Activated CD4-positive, alpha-beta T cell treated with anti-CD3 and anti-CD28 coated beads, Interleukin-2, amount 50 U/mL, for 24 hours (primary cell): ENCODE results near the gene RFX4.

Experiments used
- DNase-seq, 2 donors: peaks; one replicate each; pipeline ENCODE4 v3.0.0-alpha.2; 2020; ENCODE audit warnings: low read depth in 1 of 2, low spot score in 1 of 2

The RFX4 gene

GRCh38 chr12:106582641-106583230 lies at the start of gene RFX4:
Gene RFX4 (plus strand): TSS chr12:106583004. CDS start chr12:106583321, 317 bp downstream.
- no peak for DNase-seq

- DNase-seq = no peak
These were observed 41.6 kb upstream of the RFX4 start for GRCh38 chr12:106541201-106541600.

GRCh38 chr12:106551410-106551809 lies 31.4 kb upstream of the RFX4 start:
- no peak for DNase-seq

DNA sequence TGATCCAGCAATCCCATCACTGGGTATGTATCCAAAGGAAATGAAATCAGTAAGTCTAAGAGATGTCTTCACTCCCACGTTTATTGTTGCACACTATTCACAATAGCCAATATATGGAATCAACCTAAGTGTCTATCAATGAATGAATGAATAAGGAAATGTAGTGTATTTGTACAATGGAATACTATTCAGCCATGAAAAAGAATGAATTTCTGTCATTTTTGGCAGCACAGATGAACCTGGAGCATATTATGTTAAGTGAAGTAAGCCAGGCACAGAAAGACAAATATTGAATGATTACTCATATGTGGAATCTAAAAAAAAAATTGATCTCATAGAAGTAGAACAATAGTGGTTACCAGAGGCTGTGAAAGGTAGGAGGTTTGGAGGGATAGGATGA lies 30.6 kb upstream of the RFX4 start:
- DNase-seq = no peak

DNA sequence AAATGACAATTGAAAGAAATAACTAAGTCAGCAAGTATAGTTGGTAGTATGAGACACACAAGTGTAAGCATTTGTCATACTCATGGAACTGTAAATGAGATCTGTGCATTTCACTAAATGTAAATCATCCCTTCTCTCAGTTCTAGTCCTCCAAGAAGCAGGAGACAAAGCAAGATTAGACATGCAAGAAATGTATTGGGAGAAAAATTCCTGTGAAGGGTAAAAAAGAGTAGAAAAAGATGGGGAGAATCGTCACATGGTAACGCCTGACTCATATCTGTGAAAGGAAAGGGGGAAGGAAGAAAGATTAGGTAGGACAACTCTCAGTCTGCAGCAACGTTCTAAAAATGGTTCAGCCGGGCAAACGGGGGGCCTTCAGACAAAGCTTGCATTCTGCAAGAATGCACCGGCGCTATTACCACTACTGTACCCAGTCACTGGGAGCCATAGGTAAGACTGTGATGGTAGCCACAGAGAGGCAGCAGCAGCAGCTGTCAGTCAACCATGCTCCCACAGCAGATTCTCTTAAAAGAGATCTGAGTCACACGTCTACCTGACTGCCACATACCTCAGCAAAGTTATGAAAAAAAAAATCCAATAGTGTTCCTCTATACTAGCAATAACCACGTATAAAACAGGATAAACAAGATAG lies 18.0 kb upstream of the RFX4 start:
- DNase-seq = no peak

GRCh38 chr12:106566771-106567170 lies 16.0 kb upstream of the RFX4 start:
- DNase-seq = no peak

DNA sequence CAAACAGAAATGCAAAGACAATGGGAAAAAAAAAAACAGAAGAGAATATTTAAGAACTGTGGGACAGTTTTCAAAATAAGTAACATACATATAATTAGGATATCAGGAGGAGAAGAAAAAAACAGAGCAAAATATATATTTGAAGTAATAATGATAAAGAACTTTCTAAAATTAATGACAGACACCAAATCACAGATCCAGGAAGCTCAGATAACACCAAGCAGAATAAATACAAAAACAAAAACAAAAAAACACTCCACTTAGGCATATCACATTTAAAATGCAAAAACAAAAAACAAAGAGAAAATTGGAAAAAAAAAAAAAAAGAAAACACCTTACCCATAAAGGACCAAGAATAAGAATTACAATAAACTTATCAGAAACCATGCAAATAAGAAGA lies 9.6 kb upstream of the RFX4 start:
- DNase-seq = no peak

GRCh38 chr12:106576848-106577247 lies 6.0 kb upstream of the RFX4 start:
- DNase-seq = no peak

- no peak for DNase-seq
These were observed 1.9 kb upstream of the RFX4 start for GRCh38 chr12:106580671-106581508.

DNA sequence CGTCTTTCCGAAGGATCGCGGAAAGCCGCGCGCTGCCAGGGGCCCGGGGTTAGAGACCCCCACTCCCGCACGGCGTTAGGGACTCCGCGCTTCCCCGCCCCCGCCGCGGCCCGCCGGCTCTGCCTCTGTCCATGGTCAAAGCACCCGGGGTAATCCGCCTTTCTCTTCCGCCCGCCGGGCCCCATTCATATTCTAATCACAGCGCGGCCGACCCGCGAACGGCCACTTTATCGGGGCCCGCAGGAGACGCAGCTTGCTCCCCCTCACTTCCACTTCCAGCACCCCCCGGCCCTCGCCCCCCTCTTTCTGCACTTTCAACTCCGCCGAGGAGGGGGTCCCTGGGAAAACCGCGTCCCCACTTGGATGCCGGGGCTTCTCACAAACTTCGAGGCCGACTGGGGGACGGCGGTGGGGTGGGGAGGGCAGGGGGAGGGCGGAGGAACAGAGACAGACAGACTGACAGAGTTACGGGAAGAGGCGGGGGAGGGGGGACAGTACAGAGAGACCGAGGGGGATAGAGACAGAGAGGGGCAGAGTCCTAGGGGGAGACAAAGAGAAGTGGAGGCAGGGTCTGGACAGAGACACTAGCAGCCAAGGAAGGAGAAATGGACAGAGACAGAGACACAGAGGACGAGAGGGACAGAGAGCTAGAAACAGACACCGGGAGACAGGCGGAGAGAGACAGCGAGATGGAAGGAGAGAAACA lies 1.1 kb upstream of the RFX4 start:
- no peak for DNase-seq

DNA sequence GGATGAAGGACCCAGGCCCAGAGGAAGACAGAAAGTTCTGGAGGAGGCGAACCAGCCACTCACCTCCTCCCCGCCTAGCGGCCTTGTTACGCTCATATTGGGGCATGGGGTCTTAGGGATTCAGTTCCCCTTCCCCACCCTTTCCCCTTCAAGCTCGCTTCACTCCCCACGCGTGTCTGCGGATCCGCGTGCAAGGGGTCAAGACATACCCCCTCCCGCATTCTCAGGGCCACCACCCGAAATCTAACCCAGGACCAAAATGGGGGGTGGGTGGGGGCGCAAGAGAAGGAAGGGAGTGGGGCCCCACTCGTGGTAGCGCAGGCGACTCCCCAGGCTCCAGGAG lies 584 bp upstream of the RFX4 start:
- no peak for DNase-seq

- no peak for DNase-seq
These were observed 669 bp downstream of the RFX4 start for GRCh38 chr12:106583242-106584103.

DNA sequence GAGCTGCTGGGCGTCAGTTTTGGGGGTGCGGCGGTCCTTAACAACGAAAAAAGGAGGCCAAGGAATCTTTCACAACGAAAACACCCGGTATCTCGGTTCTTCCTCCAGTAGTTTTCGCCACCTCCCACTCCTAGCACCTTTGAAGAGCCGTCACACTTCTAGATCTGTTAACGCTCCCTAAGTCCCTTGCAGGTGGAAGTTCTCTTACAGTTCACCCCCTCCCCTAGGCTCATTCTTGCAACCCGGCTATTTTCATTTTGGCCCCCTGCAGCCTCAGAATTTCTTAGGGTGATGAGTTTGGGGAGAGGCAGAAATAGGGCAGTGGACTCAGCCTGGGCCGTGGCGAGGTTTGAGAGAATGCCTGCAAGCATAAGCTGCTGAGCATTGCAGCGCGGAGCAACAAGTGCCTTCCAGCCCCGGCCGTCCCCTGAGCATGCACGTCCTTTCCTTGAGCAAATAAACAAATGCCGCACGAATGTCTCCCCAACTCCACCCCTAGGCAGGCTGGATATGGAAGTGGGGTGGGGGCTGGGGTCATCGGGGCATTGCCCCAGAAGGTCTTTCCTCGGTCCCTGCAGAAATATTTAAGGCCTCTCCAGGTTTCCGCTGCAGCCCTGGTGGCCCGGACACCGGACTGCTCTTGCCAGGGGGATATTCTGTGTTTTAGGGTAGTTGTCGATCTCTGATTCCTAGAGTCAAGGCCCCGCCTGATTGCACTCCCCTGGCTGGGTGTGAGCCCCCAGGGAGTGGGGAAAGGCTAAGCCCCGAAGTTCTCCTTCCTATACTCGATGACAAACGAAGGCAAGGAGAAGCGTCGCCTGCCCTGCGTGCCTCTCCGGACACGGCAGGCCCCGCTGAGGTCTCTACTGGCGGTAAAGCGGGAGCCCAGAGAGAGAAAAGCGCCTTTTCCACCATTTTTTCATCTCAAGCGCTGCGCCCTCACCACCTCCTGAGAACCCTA lies 1.6 kb downstream of the RFX4 start:
- DNase-seq = no peak

DNA sequence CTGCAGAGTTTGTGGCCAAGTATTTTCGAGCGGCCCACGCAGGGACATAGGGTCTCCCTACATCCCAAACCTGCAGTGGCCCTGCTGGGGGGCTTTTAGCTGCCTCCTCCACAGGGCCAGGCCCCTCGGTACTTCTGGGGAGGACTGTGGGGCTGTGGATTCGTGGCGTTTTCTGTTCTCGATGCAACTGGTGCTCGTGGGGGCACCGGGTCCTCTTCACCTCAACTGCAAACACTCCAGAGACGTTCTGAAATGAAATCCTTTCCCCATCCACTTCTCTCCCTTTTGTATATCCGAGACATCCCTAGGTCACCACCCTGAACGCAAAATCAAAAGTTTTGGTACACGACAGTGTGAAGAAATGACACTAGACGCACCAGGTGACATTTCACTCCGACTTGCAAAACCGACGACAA lies 2.3 kb downstream of the RFX4 start:
- no peak for DNase-seq

- no peak for DNase-seq
These were observed 2.9 kb downstream of the RFX4 start for GRCh38 chr12:106585521-106586277.

DNA sequence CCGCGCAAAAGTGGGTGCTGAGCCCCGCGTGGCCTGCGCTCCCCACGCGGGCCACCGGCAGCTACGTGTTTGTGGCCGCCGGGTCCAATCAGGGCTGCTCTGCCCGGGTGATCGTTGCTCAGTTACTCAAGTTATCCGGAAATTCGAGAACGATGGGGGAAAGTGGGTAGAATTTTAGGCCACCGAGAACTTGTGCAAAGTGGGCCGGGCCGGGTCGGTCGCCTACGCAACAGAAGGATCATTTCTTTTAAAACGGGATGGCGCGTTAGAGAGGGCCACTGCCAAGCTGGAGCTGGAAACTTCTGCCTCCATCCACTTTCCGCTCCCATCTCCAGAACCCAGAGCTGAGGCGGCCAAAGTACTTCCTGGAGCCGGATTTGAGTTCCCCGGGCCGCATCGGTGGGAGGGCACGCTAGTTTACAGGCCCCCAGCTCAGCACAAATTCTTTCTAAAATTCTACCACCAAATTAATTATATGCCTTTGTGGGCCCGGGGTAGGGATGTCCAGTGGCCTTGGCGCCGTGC lies 3.5 kb downstream of the RFX4 start:
- DNase-seq = no peak

DNA sequence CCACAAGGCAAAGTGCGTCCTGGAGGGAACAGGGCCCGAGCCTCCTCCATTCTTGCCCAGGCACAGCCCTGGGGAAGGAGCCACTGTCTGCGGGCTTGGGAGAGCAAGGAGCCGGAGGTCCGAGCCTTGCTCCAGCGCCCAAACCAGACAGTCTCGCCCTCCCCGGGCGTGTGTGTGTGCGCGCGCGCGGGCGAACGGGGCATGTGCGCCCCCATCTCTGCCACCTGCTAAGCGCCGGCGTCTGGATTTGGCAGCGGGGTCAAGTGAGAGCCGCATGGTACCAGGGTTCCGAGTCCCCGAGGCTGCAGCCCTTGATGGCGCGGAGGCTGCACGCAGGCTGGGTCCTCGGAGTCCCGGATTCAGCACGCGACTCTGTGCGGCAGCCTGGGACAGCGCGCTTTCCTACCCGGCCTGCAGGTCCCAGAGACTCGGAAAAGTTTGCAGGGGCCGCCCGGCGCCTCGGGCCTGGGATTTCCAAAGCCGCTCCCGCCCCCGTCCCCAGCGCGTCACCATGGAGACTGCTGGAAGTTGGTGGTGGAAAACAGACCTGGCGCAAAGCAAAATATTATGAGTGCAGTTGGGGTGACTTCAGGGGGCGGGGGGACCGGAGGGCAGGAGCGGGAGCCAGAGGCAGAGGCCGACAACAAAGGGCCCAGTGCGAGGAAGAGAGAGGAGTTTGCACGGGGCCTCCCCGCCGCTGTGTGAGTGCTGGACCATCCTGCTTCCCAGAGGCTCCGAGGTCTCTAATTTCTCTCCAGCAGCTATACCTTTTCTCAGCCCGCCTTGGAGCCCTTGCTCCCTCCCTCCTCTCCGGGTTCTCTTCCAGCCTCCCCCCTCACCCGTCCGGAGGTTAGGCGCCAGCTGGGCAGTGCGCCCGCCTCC lies 4.2 kb downstream of the RFX4 start:
- no peak for DNase-seq

DNA sequence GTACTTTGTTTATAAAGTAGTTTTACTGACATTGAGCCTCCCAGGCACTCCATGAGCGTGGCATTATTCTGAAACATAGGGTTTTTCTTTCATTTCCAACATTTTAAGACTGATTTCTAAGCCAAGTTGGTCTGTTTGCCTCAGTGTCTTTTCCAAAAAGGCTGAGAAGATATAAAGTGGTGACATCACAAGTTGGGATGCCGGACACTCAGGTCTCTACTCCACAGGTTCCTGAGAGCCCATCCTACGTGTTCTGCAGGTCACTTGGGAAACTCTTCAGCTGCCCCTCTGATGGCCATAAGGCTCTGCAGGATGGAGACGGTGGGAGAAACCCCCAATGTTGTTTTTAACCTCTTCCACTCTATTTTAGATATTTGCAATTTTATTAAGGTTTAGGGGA lies 6.0 kb downstream of the RFX4 start:
- no peak for DNase-seq
